Small intestine (tissue), 7 donors: Measurements from ENCODE around the gene CLDN24. TPM values are rescaled to one million over a fixed set of nuclear protein-coding genes. Genes with fewer than 3 reads are reported as not detected.
"Not testable (repeated sequence)": the region's sequence is repeated elsewhere in the genome, so short reads cannot be mapped to it uniquely, and the experiment has no call there.

Experiments used
- DNase-seq, 2 donors: peaks; one replicate each; pipeline versions ENCODE4 v3.0.0 to v3.0.0-alpha.2; 2013
- FAIRE-seq: peaks from 2 replicates; lab custom pipeline; 2012; peaks lifted over from hg19 to GRCh38; lab: Jason Lieb, UNC
- H3K27ac ChIP-seq, 3 donors: one replicate each; pipeline ENCODE4 v1.5.1; 2013; ENCODE audit warnings: low read length in 2 of 3, mild to moderate bottlenecking in 2 of 3, control low read depth in 1 of 3, inconsistent platforms in 1 of 3, low read depth in 1 of 3, moderate library complexity in 1 of 3
- H3K27me3 ChIP-seq, 3 donors: one replicate each; pipeline ENCODE4 v1.6.1; 2013; ENCODE audit warnings: low read length in 3 of 3, inconsistent platforms in 1 of 3; ENCODE audit not compliant: control insufficient read depth in 3 of 3, insufficient read depth in 3 of 3
- H3K36me3 ChIP-seq, 3 donors: one replicate each; pipeline ENCODE4 v1.6.1; 2013; ENCODE audit warnings: low read length in 3 of 3, inconsistent platforms in 1 of 3, low read depth in 1 of 3, mild to moderate bottlenecking in 1 of 3, moderate library complexity in 1 of 3; ENCODE audit not compliant: control insufficient read depth in 3 of 3, insufficient read depth in 2 of 3
- H3K4me1 ChIP-seq, 3 donors: one replicate each; pipeline ENCODE4 v1.6.1; 2013; ENCODE audit warnings: low read length in 2 of 3, inconsistent platforms in 1 of 3, low read depth in 1 of 3, mild to moderate bottlenecking in 1 of 3, moderate library complexity in 1 of 3; ENCODE audit not compliant: control insufficient read depth in 3 of 3, insufficient read depth in 2 of 3
- H3K4me3 ChIP-seq, 3 donors: one replicate each; pipeline ENCODE4 v1.5.1; 2013; ENCODE audit warnings: low read length in 3 of 3, control low read depth in 1 of 3, inconsistent platforms in 1 of 3, low read depth in 1 of 3, mild to moderate bottlenecking in 1 of 3, moderate library complexity in 1 of 3
- H3K9me3 ChIP-seq, 2 donors: one replicate each; pipeline ENCODE4 v1.6.1; 2013; ENCODE audit warnings: low read depth in 1 of 2, low read length in 1 of 2; ENCODE audit not compliant: control insufficient read depth in 2 of 2, insufficient read depth in 1 of 2
- WGBS, 3 donors: extraction: QIAGEN DNeasy Blood & Tissue Kit; methylation state at CpG; one replicate each; pipeline ENCODE4 v1.1.7; 2013; 5-methylcytosine and 5-hydroxymethylcytosine counted together
- polyA plus RNA-seq, 4 donors: library from polyadenylated mRNA; stranded (reverse) in 3 of 4; unstranded in 1 of 4; fragments of 200-250 nt in 3 of 4; fragments of 120-200 nt in 1 of 4; gene quantifications; one replicate each; pipeline versions ENCODE4 v1.2.1 to v1.2.3, GENCODE V29; 2013
- donor health status: healthy with polysubstance abuse.
- donor health status: control.
- donor health status: control.
- donor health status: Bipolar disorder and iron deficiency.
- donor health status: healthy.

Gene CLDN24
- polyA plus RNA-seq, 4 donors, result not detected

DNA sequence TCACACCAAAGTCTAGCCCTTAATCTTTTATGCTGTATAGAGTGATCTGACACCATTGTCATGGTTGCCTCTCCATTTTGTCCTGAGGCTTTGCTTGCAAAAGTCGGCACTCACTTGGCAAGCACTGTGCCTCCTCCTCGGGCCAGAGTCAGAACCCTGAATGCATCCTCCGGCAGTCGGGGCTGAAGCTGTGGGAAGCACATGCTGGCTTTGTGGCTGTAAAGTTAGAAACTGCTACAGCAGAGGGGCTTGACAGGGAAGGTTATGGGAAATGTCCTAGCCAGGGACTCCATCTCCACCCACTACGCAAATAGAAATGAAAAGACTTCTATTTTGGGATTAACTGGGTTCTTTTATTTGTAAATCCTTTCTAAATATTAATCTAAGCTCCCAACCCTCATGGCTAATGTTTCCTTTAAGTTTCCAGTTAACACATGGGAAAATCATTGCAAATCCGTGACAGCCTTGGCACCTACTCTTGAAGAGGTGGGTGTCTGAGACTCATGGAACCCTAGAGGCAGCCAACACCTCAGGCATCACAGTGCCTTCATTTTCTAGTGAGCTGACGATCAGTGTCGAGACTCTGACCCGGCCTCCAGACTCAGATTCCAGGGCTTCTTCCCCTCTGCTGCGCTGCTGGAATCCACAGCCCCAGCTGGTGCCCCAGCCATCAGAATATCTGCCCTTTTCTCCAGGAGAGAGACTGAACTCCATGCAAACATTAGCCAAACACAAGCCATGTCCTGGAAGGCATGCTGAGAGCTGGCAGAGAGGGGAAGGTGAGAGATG lies 7.9 kb upstream of the CLDN24 start:
- no peak for FAIRE-seq

GRCh38 chr4:183329244-183329643 lies 7.0 kb upstream of the CLDN24 start:
- WGBS, 3 donors, result 88 to 94% (median 88%) methylated on average over 6 of the region's 6 CpGs
- Histone ChIP-seq H3K4me1 (peaks cover 0 to 6% (median 0%) of the 10 kb centered on the region in 3 donors), H3K27ac (no peak overlapping the region)

More for the DNA sequence above, 7.9 kb upstream of the CLDN24 start:
- H3K27ac ChIP-seq, result no peak overlapping the region
- peaks cover 0 to 29% of the 10 kb centered on the region in 2 donors for H3K9me3 ChIP-seq
- no peaks in the 10 kb centered on the region for H3K36me3 ChIP-seq
- DNase-seq, result no peak
- no peaks in the 10 kb centered on the region for H3K27me3 ChIP-seq
- peaks cover 0 to 6% (median 0%) of the 10 kb centered on the region in 3 donors for H3K4me1 ChIP-seq
- WGBS, 3 donors, result 70 to 84% (median 82%) methylated on average over 10 of the region's 10 CpGs
- no peak overlapping the region for H3K4me3 ChIP-seq

DNA sequence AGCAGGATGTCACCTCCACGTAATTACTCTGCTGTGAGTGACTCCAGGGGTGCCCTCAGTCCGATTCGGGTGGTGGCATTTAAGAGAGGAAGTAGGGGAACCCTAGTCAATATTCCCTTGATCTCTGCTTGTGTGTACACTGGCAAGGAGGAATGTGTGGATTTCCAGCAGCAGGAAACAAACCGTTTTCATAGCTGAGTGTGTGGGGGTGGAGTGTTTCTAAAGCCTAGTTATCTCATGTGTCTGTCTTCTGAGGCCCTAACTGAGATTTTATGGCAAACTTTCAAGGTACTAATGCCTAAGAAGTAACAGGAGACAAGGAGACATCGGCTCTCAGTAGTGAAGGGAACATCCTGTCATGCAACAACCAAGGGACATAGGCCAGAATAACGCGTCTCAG lies 6.6 kb upstream of the CLDN24 start:
- FAIRE-seq (no peak), DNase-seq (no peak)
- WGBS, 3 donors, result 58 to 68% (median 61%) methylated on average over 7 of the region's 7 CpGs

More at GRCh38 chr4:183329244-183329643, 7.0 kb upstream of the CLDN24 start:
- H3K27me3 ChIP-seq, result no peaks in the 10 kb centered on the region
- no peak overlapping the region for H3K4me3 ChIP-seq
- FAIRE-seq (no peak), DNase-seq (no peak)
- H3K36me3 ChIP-seq, result no peaks in the 10 kb centered on the region
- H3K9me3 ChIP-seq, result peaks cover 0 to 29% of the 10 kb centered on the region in 2 donors

DNA sequence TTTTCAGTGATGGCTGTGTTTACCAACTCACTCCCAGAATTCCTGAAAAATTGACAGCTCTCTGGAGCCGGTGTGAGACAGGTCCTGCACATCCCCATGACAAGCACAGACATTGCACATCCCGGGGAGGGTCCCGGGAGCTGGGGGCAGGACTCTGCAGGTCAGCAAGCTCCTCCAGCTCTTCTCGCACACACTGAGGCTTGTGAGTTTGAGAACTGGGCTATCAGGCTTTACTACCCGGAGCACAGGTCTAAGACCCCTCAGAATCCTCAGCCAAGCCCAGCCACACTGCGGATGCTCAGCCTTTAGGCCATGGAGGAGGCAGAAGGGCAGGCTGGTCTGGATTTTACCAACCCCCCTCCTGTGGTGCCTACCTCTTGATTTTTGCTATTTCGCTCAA lies 5.6 kb upstream of the CLDN24 start:
- no peak for DNase-seq
- peaks cover 0 to 4% (median 0%) of the 10 kb centered on the region in 3 donors for H3K36me3 ChIP-seq
- H3K4me1 ChIP-seq, result no peaks in the 10 kb centered on the region
- no peaks in the 10 kb centered on the region for H3K27me3 ChIP-seq
- no peak for FAIRE-seq
- no peak overlapping the region for H3K4me3 ChIP-seq
- H3K9me3 ChIP-seq, result peaks cover 0 to 29% of the 10 kb centered on the region in 2 donors
- H3K27ac ChIP-seq, result no peak overlapping the region
- WGBS, 3 donors, result 86 to 95% (median 94%) methylated on average over 7 of the region's 7 CpGs

More for the DNA sequence above, 6.6 kb upstream of the CLDN24 start:
- H3K27me3 ChIP-seq, result no peaks in the 10 kb centered on the region
- peaks cover 0 to 29% of the 10 kb centered on the region in 2 donors for H3K9me3 ChIP-seq
- no peaks in the 10 kb centered on the region for H3K36me3 ChIP-seq
- no peak overlapping the region for H3K27ac ChIP-seq
- H3K4me1 ChIP-seq, result peaks cover 0 to 3% (median 0%) of the 10 kb centered on the region in 3 donors
- no peak overlapping the region for H3K4me3 ChIP-seq

DNA sequence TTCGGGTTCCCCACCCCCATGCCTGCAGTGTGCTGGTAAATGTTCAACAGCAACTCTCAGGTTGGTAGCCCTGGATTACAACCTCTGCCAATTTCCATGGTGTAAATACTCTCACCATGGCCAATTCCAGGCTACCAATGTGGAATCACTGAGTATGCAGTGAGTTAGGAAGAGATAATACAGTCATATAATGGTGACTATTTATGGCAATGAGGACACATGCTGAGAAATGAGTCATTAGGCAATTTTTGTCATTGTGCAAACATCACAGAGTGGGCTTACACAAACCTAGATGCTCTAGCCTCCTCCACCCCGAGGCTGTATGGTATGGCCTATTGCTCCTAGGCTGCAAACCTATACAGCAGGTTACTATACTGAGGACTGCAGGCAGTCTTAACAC lies 4.6 kb upstream of the CLDN24 start:
- Histone ChIP-seq H3K4me1 (peaks cover 0 to under 1% (median 0%) of the 10 kb centered on the region in 3 donors), H3K27me3 (no peaks in the 10 kb centered on the region), H3K36me3 (peaks cover 0 to 4% (median 0%) of the 10 kb centered on the region in 3 donors), H3K27ac (no peak overlapping the region), H3K4me3 (no peak overlapping the region), H3K9me3 (peaks cover 0 to 29% of the 10 kb centered on the region in 2 donors)
- 53 to 71% (median 56%) methylated on average over 2 of the region's 2 CpGs for WGBS, 3 donors
- no peak for FAIRE-seq
- DNase-seq, result no peak

GRCh38 chr4:183326387-183326786 lies 4.2 kb upstream of the CLDN24 start:
- not testable (repeated sequence) for H3K4me3 ChIP-seq, DNase-seq, H3K4me1 ChIP-seq, FAIRE-seq, H3K27me3 ChIP-seq, H3K36me3 ChIP-seq, H3K27ac ChIP-seq
- 80 to 89% (median 85%) methylated on average over 6 of the region's 6 CpGs for WGBS, 3 donors
- H3K9me3 ChIP-seq, result peaks cover 0 to 29% of the 10 kb centered on the region in 2 donors

GRCh38 chr4:183324619-183325018 lies 2.4 kb upstream of the CLDN24 start:
- Histone ChIP-seq H3K9me3 (peaks cover 0 to 25% of the 10 kb centered on the region in 2 donors), H3K27me3 (no peaks in the 10 kb centered on the region), H3K4me3 (no peak overlapping the region), H3K36me3 (peaks cover 0 to 4% (median 0%) of the 10 kb centered on the region in 3 donors), H3K27ac (no peak overlapping the region), H3K4me1 (peaks cover 0 to 4% (median 0%) of the 10 kb centered on the region in 3 donors)
- WGBS, 3 donors, result 81 to 94% (median 91%) methylated on average over 7 of the region's 7 CpGs
- DNase-seq, result no peak
- no peak for FAIRE-seq

GRCh38 chr4:183324056-183324455 lies 1.8 kb upstream of the CLDN24 start:
- not testable (repeated sequence) for H3K27me3 ChIP-seq, H3K4me3 ChIP-seq, H3K27ac ChIP-seq, FAIRE-seq, DNase-seq, H3K36me3 ChIP-seq, H3K4me1 ChIP-seq
- H3K9me3 ChIP-seq, result peaks cover 0 to 20% of the 10 kb centered on the region in 2 donors
- WGBS, 3 donors, result 91 to 94% (median 93%) methylated on average over 11 of the region's 11 CpGs
